Endothelial cell of umbilical vein (primary cell): ENCODE data around the gene SVIL.

Experiments
- EZH2 ChIP-seq: IDR thresholded peaks from 2 replicates; pipeline ENCODE4 v1.6.1; 2012; ENCODE audit warnings: borderline replicate concordance, low read depth, mild to moderate bottlenecking, moderate library complexity, low read length, inconsistent platforms; ENCODE audit not compliant: severe bottlenecking
- FOS ChIP-seq: IDR thresholded peaks from 2 replicates; pipeline ENCODE4 v1.6.1; 2011; ENCODE audit warnings: mild to moderate bottlenecking, low read length, moderate library complexity, borderline replicate concordance; ENCODE audit not compliant: insufficient read depth
- GATA2 ChIP-seq: IDR thresholded peaks from 2 replicates; pipeline ENCODE4 v1.7.0; 2011; ENCODE audit warnings: low read depth, mild to moderate bottlenecking, moderate library complexity, mixed read lengths, low read length; ENCODE audit not compliant: insufficient read length, insufficient read depth
- JUN ChIP-seq: IDR thresholded peaks from 2 replicates; pipeline ENCODE4 v1.6.1; 2011; ENCODE audit warnings: borderline replicate concordance, low read depth; ENCODE audit not compliant: insufficient read length, insufficient read depth
- MYC ChIP-seq: IDR thresholded peaks from one replicate; pipeline ENCODE4 v1.6.1; 2011; ENCODE audit warnings: mild to moderate bottlenecking, low read depth, low read length
- POLR2A ChIP-seq: IDR thresholded peaks from 2 replicates; pipeline ENCODE4 v1.6.1; 2012; ENCODE audit warnings: low read depth, mild to moderate bottlenecking, control low read depth, low read length
- POLR2AphosphoS5 ChIP-seq: IDR thresholded peaks from 2 replicates; pipeline ENCODE4 v1.6.1; 2012; ENCODE audit warnings: low read depth, mild to moderate bottlenecking, control low read depth, low read length, moderate library complexity; ENCODE audit not compliant: insufficient read depth
- TF ChIP-seq, protein P1 (sequence below), 2 donors: IDR thresholded peaks; 1 replicate in 1 of 2; 2 replicates in 1 of 2; pipeline ENCODE4 v1.5.1; 2011; ENCODE audit warnings: low read length in 2 of 2, mild to moderate bottlenecking in 2 of 2, moderate library complexity in 2 of 2, control low read depth in 1 of 2, inconsistent platforms in 1 of 2, low read depth in 1 of 2; ENCODE audit not compliant: insufficient read depth in 1 of 2; ENCODE audit errors: extremely low read depth in 1 of 2
- TF ChIP-seq, protein P2 (sequence below): IDR thresholded peaks from 2 replicates; pipeline ENCODE4 v1.6.1; 2011; ENCODE audit not compliant: insufficient read depth, insufficient read length

DNA sequence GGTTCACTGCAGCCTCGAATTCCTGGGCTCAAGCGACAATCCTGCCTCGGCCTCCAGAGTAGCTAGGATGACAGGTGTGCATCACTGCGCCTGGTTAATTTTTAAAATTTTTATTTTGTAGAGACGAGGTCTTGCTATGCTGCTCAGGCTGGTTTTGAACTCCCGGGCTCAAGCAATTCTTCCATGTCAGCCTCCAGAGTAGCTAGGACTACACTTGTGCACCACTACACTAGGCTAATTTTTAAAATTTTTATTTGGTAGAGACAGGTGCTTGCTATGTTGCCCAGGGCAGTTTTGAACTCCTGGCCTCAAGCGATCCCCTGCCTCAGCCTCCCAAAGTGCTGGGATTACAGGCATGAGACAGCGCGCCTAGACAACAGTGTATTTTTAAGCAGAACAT lies 120.5 kb downstream of the SVIL start:
- TF ChIP-seq, protein P1, sequence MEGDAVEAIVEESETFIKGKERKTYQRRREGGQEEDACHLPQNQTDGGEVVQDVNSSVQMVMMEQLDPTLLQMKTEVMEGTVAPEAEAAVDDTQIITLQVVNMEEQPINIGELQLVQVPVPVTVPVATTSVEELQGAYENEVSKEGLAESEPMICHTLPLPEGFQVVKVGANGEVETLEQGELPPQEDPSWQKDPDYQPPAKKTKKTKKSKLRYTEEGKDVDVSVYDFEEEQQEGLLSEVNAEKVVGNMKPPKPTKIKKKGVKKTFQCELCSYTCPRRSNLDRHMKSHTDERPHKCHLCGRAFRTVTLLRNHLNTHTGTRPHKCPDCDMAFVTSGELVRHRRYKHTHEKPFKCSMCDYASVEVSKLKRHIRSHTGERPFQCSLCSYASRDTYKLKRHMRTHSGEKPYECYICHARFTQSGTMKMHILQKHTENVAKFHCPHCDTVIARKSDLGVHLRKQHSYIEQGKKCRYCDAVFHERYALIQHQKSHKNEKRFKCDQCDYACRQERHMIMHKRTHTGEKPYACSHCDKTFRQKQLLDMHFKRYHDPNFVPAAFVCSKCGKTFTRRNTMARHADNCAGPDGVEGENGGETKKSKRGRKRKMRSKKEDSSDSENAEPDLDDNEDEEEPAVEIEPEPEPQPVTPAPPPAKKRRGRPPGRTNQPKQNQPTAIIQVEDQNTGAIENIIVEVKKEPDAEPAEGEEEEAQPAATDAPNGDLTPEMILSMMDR (IDR thresholded peaks at IDR 0.05; ENCODE audit: extremely low read depth in 1 of 2, insufficient read depth in 1 of 2, low read depth in 1 of 2, low read length in 2 of 2), result no peak
- TF ChIP-seq POLR2AphosphoS5 (no peak), POLR2A (no peak), EZH2 (no peak), JUN (no peak), GATA2 (no peak), MYC (no peak), FOS (no peak)
- TF ChIP-seq, protein P2, sequence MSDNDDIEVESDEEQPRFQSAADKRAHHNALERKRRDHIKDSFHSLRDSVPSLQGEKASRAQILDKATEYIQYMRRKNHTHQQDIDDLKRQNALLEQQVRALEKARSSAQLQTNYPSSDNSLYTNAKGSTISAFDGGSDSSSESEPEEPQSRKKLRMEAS, result no peak
